CD4-positive, alpha-beta memory T cell (primary cell): ENCODE results near the gene AFMID. TPM values are rescaled to one million over a fixed set of nuclear protein-coding genes. Genes with fewer than 3 reads are reported as not detected.

Experiments
- CTCF ChIA-PET: fragments of 350-600 bp; sonication (Branson Sonifier 250); formaldehyde crosslinking; loops from one replicate; lab custom pipeline; 2021; ENCODE audit warnings: inconsistent platforms; ENCODE audit not compliant: partially characterized antibody; lab: Charles Lee
- POLR2A ChIA-PET: fragments of 350-600 bp; sonication (Branson Sonifier 250); formaldehyde crosslinking; loops from one replicate; lab custom pipeline; 2021; ENCODE audit not compliant: partially characterized antibody; lab: Charles Lee
- DNase-seq, 5 donors: peaks; one replicate each; pipeline versions ENCODE4 v3.0.0 to v3.0.0-alpha.2; 2020 to 2022; ENCODE audit warnings: mixed read lengths in 1 of 5
- H3K27ac ChIP-seq: one replicate; pipeline ENCODE4 v1.7.0; 2013; ENCODE audit warnings: low read depth, low read length
- H3K27me3 ChIP-seq: 2 replicates; pipeline ENCODE4 v1.7.0; 2013; ENCODE audit warnings: mild to moderate bottlenecking, low read length, moderate library complexity; ENCODE audit not compliant: insufficient read depth
- H3K36me3 ChIP-seq: 2 replicates; pipeline ENCODE4 v1.7.0; 2013; ENCODE audit warnings: mild to moderate bottlenecking, low read length, moderate library complexity; ENCODE audit not compliant: insufficient read depth
- H3K4me1 ChIP-seq: 2 replicates; pipeline ENCODE4 v1.7.0; 2013; ENCODE audit warnings: mild to moderate bottlenecking, low read length, moderate library complexity; ENCODE audit not compliant: insufficient read depth
- H3K4me3 ChIP-seq, 2 donors: one replicate each; pipeline ENCODE4 v1.7.0; 2013; ENCODE audit warnings: low read length in 2 of 2, mild to moderate bottlenecking in 1 of 2
- H3K9me3 ChIP-seq, 2 donors: one replicate each; pipeline ENCODE4 v1.7.0; 2013; ENCODE audit warnings: low read length in 2 of 2, control low read depth in 1 of 2; ENCODE audit not compliant: control insufficient read depth in 1 of 2
- H3K27ac Mint-ChIP-seq, 7 donors: one replicate each; pipeline ENCODE4 v1.8.0; 2020 to 2021; ENCODE audit warnings: mixed read lengths in 7 of 7, mild to moderate bottlenecking in 6 of 7, inconsistent platforms in 3 of 7, moderate library complexity in 3 of 7
- H3K27me3 Mint-ChIP-seq, 2 donors: one replicate each; pipeline ENCODE4 v1.8.0; 2020 to 2021; ENCODE audit warnings: mixed read lengths in 2 of 2
- H3K36me3 Mint-ChIP-seq, 2 donors: one replicate each; pipeline ENCODE4 v1.8.0; 2020 to 2021; ENCODE audit warnings: mixed read lengths in 2 of 2, inconsistent platforms in 1 of 2, mild to moderate bottlenecking in 1 of 2
- H3K4me1 Mint-ChIP-seq, 4 donors: one replicate each; pipeline ENCODE4 v1.8.0; 2020 to 2021; ENCODE audit warnings: mixed read lengths in 4 of 4, mild to moderate bottlenecking in 1 of 4
- H3K4me3 Mint-ChIP-seq, 8 donors: one replicate each; pipeline ENCODE4 v1.8.0; 2020 to 2021; ENCODE audit warnings: mixed read lengths in 8 of 8, mild to moderate bottlenecking in 7 of 8, moderate library complexity in 6 of 8, inconsistent platforms in 3 of 8
- H3K9me3 Mint-ChIP-seq, 8 donors: one replicate each; pipeline ENCODE4 v1.8.0; 2020 to 2021; ENCODE audit warnings: mixed read lengths in 8 of 8, mild to moderate bottlenecking in 5 of 8, inconsistent platforms in 3 of 8, moderate library complexity in 1 of 8
- intact Hi-C: fragments of 100-400 bp; cut with micrococcal nuclease; formaldehyde crosslinking; loops from one replicate; pipeline ENCODE4 v1.15.1; 2023
- polyA plus RNA-seq, 2 donors: library from polyadenylated mRNA; unstranded; fragments of 300-500 nt; fragmentation: Illumina TruSeq; gene quantifications; one replicate each; pipeline ENCODE4 v1.2.3, GENCODE V29; 2021
- total RNA-seq, 2 experiments: library from RNA; stranded (reverse); gene quantifications; one replicate each; pipeline ENCODE4 v1.2.3, GENCODE V29; 2021

AFMID gene
- total and polyA plus RNA-seq, 4 experiments from 2014 or later, result 2.2 to 3.8 (median 3.6) TPM; not detected in 1

GRCh38 chr17:78240012-78240655 is 53.0 kb downstream of the AFMID start:
- no peak for DNase-seq
- Histone ChIP-seq H3K36me3 (no peaks in the 10 kb centered on the region), H3K9me3 (no peaks in the 10 kb centered on the region), H3K4me3 (no peak overlapping the region), H3K4me1 (no peaks in the 10 kb centered on the region), H3K27ac (no peak overlapping the region), H3K27me3 (no peaks in the 10 kb centered on the region)
- CTCF ChIA-PET, result interaction anchor here (1.3 kb wide), 1 partner anchor 182 kb away, joined by 4 read pairs; no protein-coding TSS in a partner anchor
- Mint-ChIP-seq H3K9me3 (no peaks in the 10 kb centered on the region), H3K4me1 (no peaks in the 10 kb centered on the region), H3K27ac (no peak overlapping the region), H3K36me3 (no peaks in the 10 kb centered on the region), H3K4me3 (no peak overlapping the region), H3K27me3 (no peaks in the 10 kb centered on the region)
- POLR2A ChIA-PET, result no interaction called here
- intact Hi-C loops, result no loop called here

- no peaks in the 10 kb centered on the region for H3K4me1 Mint-ChIP-seq
- no peaks in the 10 kb centered on the region for H3K36me3 Mint-ChIP-seq
- POLR2A ChIA-PET, result no interaction called here
- Histone ChIP-seq H3K36me3 (no peaks in the 10 kb centered on the region), H3K27me3 (no peaks in the 10 kb centered on the region), H3K9me3 (no peaks in the 10 kb centered on the region), H3K27ac (no peak overlapping the region), H3K4me1 (no peaks in the 10 kb centered on the region), H3K4me3 (no peak overlapping the region)
- H3K9me3 Mint-ChIP-seq, result peaks cover 0 to 2% (median 0%) of the 10 kb centered on the region in 8 donors
- no peak for DNase-seq
- H3K27me3 Mint-ChIP-seq, result no peaks in the 10 kb centered on the region
- H3K27ac Mint-ChIP-seq, result no peak overlapping the region
- H3K4me3 Mint-ChIP-seq, result no peak overlapping the region
- CTCF ChIA-PET, result no interaction called here
- intact Hi-C loops, result no loop called here
These were observed 53.7 kb downstream of the AFMID start for GRCh38 chr17:78240839-78241238.

- POLR2A ChIA-PET, result no interaction called here
- H3K36me3 ChIP-seq, result no peaks in the 10 kb centered on the region
These were observed 54.3 kb downstream of the AFMID start for GRCh38 chr17:78241277-78242023.

GRCh38 chr17:78242024-78242742 is 55.0 kb downstream of the AFMID start:
- Mint-ChIP-seq H3K36me3 (no peaks in the 10 kb centered on the region), H3K27me3 (no peaks in the 10 kb centered on the region), H3K9me3 (peaks cover 0 to 2% (median 0%) of the 10 kb centered on the region in 8 donors), H3K4me1 (no peaks in the 10 kb centered on the region), H3K27ac (no peak overlapping the region), H3K4me3 (no peak overlapping the region)
- Histone ChIP-seq H3K27me3 (no peaks in the 10 kb centered on the region), H3K27ac (no peak overlapping the region), H3K9me3 (no peaks in the 10 kb centered on the region), H3K4me3 (no peak overlapping the region), H3K4me1 (no peaks in the 10 kb centered on the region), H3K36me3 (no peaks in the 10 kb centered on the region)
- intact Hi-C loops, result no loop called here
- POLR2A ChIA-PET, result no interaction called here
- CTCF ChIA-PET, result interaction anchor here (0.6 kb wide), 1 partner anchor 366 kb away, joined by 3 read pairs; no protein-coding TSS in a partner anchor
- DNase-seq, result no peak

More at GRCh38 chr17:78241277-78242023, 54.3 kb downstream of the AFMID start:
- no peaks in the 10 kb centered on the region for H3K36me3 Mint-ChIP-seq
- H3K27me3 Mint-ChIP-seq, result no peaks in the 10 kb centered on the region
- DNase-seq, result no peak
- intact Hi-C loops, result no loop called here
- peak overlapping the region in 2 of 7 donors; percentile 19 to 83 for H3K27ac Mint-ChIP-seq
- no peaks in the 10 kb centered on the region for H3K4me1 Mint-ChIP-seq
- Histone ChIP-seq H3K27me3 (no peaks in the 10 kb centered on the region), H3K4me3 (no peak overlapping the region), H3K9me3 (no peaks in the 10 kb centered on the region), H3K4me1 (no peaks in the 10 kb centered on the region), H3K27ac (no peak overlapping the region)
- peaks cover 0 to 2% (median 0%) of the 10 kb centered on the region in 8 donors for H3K9me3 Mint-ChIP-seq
- H3K4me3 Mint-ChIP-seq, result no peak overlapping the region
- CTCF ChIA-PET, result no interaction called here

GRCh38 chr17:78247304-78247703 is 60.1 kb downstream of the AFMID start:
- intact Hi-C loops, result no loop called here
- H3K9me3 ChIP-seq, result no peaks in the 10 kb centered on the region
- Mint-ChIP-seq H3K36me3 (peaks cover 0 to 2% of the 10 kb centered on the region in 2 donors), H3K27ac (peak overlapping the region in 1 of 7 donors; percentile 75), H3K9me3 (peaks cover 0 to 2% (median 0%) of the 10 kb centered on the region in 8 donors), H3K27me3 (no peaks in the 10 kb centered on the region), H3K4me3 (no peak overlapping the region), H3K4me1 (peaks cover 14 to 24% (median 16%) of the 10 kb centered on the region in 4 donors)
- peaks cover 22% of the 10 kb centered on the region for H3K4me1 ChIP-seq
- POLR2A ChIA-PET, result interaction anchor here (0.5 to 1.1 kb wide), 2 partner anchors 117 to 1113 kb away, joined by 3 read pairs; no protein-coding TSS in a partner anchor
- CTCF ChIA-PET, result no interaction called here
- no peak for DNase-seq
- no peaks in the 10 kb centered on the region for H3K36me3 ChIP-seq
- no peak overlapping the region for H3K27ac ChIP-seq
- H3K27me3 ChIP-seq, result no peaks in the 10 kb centered on the region
- no peak overlapping the region for H3K4me3 ChIP-seq

- Histone ChIP-seq H3K9me3 (no peaks in the 10 kb centered on the region), H3K4me1 (peaks cover 32% of the 10 kb centered on the region), H3K4me3 (no peak overlapping the region), H3K36me3 (no peaks in the 10 kb centered on the region), H3K27ac (no peak overlapping the region), H3K27me3 (no peaks in the 10 kb centered on the region)
- Mint-ChIP-seq H3K27me3 (no peaks in the 10 kb centered on the region), H3K9me3 (peaks cover 0 to 2% (median 0%) of the 10 kb centered on the region in 8 donors), H3K4me3 (no peak overlapping the region), H3K4me1 (peaks cover 23 to 34% (median 26%) of the 10 kb centered on the region in 4 donors), H3K36me3 (peaks cover 0 to 2% of the 10 kb centered on the region in 2 donors), H3K27ac (peak overlapping the region in 1 of 7 donors; percentile 23)
- CTCF ChIA-PET, result interaction anchor here (1.2 to 4.9 kb wide), 3 partner anchors 134 to 229 kb away, joined by 4 to 87 read pairs (median 36); no protein-coding TSS in a partner anchor
- intact Hi-C loops, result no loop called here
- DNase-seq, result no peak
- POLR2A ChIA-PET, result interaction anchor here (1.1 kb wide), 1 partner anchor 118 kb away, joined by 3 read pairs; no protein-coding TSS in a partner anchor
These were observed 61.1 kb downstream of the AFMID start for GRCh38 chr17:78248051-78248914.
